GM12865 (cell line): ENCODE data around the gene GPR82.

Experiments
- DNase-seq: peaks from one replicate; pipeline ENCODE4 v3.0.0; 2010; ENCODE audit warnings: low read depth
- H3K4me3 ChIP-seq: 2 replicates; pipeline ENCODE4 v1.5.1; 2011; ENCODE audit warnings: mild to moderate bottlenecking, low read depth, low read length, control low read depth
- TF ChIP-seq, protein P1 (sequence below): IDR thresholded peaks from 2 replicates; pipeline ENCODE4 v1.5.1; 2011; ENCODE audit warnings: low read length, control low read depth, low read depth, inconsistent platforms; ENCODE audit not compliant: insufficient read depth; ENCODE audit errors: missing control alignments

Gene GPR82

DNA sequence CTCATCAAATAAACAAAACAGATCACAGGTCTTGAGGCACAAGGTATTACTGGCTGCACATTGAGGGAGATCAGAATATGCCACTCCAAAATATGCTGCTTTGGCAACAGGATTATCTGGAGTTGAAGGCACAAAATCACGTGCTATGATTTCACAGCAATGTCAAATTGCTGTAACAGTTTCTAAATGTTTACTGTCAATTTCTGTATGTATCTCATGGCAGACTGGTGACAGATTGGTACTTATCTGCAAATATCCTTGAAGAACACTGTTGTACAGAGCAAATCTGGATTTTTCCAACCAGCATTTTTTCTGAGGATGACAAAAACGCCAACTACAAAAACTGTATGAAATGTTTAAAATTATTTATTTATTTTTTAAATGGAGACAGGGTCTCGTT is 26.7 kb downstream of the GPR82 start:
- TF ChIP-seq, protein P1, sequence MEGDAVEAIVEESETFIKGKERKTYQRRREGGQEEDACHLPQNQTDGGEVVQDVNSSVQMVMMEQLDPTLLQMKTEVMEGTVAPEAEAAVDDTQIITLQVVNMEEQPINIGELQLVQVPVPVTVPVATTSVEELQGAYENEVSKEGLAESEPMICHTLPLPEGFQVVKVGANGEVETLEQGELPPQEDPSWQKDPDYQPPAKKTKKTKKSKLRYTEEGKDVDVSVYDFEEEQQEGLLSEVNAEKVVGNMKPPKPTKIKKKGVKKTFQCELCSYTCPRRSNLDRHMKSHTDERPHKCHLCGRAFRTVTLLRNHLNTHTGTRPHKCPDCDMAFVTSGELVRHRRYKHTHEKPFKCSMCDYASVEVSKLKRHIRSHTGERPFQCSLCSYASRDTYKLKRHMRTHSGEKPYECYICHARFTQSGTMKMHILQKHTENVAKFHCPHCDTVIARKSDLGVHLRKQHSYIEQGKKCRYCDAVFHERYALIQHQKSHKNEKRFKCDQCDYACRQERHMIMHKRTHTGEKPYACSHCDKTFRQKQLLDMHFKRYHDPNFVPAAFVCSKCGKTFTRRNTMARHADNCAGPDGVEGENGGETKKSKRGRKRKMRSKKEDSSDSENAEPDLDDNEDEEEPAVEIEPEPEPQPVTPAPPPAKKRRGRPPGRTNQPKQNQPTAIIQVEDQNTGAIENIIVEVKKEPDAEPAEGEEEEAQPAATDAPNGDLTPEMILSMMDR: no peak
- no peak for DNase-seq
- H3K4me3 ChIP-seq: no peak overlapping the region

DNA sequence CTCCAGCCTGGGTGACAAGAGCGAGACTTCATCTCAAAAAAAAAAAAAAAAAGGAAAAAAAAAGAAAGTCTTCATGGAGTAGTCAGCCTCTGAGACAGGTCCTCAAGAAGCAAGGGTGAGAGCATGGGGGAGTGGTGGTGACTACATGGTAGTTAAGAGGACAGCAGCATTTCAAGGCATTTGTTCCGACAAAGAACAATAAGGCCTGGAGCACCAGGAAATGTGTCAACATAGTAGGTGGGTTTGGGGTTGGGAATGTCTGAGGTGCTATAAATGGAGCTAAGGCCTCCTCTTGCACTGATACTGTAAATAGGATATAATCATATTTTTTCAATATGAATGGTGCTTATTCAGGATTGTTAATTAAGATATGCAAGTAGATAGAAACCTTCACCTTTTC is 34.4 kb downstream of the GPR82 start:
- no peak overlapping the region for H3K4me3 ChIP-seq
- TF ChIP-seq, protein P1: no peak
- DNase-seq: no peak

DNA sequence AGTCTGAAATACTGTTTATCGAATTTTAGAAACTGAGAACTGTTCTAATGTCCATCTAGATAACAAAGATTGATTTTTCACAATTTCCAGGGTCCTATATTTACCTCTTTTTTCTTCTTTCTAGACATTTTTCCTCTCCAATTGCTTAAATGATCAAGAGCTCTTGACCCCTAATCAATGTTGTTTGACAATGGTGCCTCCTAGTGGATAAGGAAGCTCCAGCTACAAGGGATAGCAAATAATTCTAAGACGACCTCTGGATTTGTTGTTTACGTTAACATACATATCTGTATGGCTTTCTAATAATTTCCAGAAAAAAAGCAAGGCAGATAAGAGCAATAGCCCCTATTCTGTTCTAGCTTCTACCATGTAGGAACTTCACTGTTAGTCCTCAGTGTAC is 35.8 kb downstream of the GPR82 start:
- TF ChIP-seq, protein P1: peak; percentile 44
- H3K4me3 ChIP-seq: no peak overlapping the region
- DNase-seq: peak; percentile 55

DNA sequence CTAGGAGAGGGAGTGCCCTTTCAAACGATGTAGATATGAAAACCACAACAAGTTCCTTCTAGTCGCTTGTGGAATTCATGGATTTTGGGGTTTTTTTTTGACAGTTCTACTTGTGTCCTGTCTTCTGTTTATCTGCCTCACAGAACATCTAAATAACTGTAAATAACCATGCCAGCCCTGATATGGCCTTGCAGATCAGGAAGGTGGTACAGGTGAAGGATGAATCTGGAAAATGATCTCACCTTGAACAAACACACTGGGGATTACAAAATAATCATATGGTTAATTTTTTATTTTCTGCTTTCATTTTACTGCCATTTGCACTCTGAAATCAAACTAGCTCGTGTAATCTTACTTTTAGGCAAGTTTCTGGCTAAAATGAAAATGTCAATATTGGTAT is 37.2 kb downstream of the GPR82 start:
- TF ChIP-seq, protein P1: no peak
- DNase-seq: no peak
- no peak overlapping the region for H3K4me3 ChIP-seq

DNA sequence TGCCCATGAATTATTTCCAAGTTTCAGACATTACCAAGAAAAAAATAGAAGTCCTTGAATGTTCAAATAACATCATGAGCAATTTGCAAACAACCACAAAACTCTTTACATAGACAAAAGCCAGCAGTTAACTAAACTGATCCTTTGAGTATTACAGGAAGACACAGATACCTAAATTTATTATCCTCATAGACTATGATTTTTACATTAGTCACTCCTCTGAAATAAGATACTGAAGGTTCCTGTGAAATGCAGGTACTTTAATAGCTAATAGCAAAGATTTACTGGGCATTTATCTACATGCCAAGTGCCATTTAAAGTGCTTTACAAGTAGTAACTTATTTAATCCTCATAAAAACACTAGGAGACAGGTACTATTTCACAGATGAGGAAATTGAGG is 37.7 kb downstream of the GPR82 start:
- no peak for DNase-seq
- H3K4me3 ChIP-seq: no peak overlapping the region
- TF ChIP-seq, protein P1: no peak

DNA sequence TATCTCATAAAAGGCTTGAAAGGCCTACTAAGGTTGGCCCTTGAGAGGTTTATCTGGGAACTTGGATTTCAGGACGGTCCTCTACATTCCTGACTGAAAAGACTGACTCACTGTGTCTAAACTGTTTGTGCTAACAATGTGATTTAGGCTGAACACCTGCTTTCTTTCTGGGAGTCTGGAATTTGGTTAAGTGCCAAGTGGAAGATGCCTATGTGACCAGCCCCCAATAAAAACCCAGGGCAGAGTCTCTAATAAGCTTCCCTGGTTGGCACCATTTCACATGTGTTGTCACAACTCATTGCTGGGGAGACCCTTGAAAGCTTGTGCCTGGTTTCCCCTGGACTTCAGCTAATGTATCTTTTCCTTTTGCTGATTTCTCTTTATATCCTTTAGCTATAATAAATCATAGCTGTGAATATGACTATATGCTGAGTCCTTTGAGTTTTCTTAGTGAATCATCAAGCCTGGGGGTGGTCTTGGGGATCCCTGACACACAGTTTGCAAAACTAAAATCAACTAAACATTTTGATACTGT is 55.1 kb downstream of the GPR82 start:
- H3K4me3 ChIP-seq: no peak overlapping the region
- TF ChIP-seq, protein P1: no peak
- DNase-seq: no peak
